C4-2B (cell line): Measurements from ENCODE around the gene TACSTD2.

Experiments
- ZFX ChIP-seq: fragments of 450-650 bp; IDR thresholded peaks from 2 replicates; pipeline ENCODE4 v1.6.1; 2017
- TF ChIP-seq, protein P1 (sequence below): fragments of 450-650 bp; conservative IDR thresholded peaks from 2 replicates; pipeline ENCODE4 v1.5.1; 2017; ENCODE audit warnings: mild to moderate bottlenecking

DNA sequence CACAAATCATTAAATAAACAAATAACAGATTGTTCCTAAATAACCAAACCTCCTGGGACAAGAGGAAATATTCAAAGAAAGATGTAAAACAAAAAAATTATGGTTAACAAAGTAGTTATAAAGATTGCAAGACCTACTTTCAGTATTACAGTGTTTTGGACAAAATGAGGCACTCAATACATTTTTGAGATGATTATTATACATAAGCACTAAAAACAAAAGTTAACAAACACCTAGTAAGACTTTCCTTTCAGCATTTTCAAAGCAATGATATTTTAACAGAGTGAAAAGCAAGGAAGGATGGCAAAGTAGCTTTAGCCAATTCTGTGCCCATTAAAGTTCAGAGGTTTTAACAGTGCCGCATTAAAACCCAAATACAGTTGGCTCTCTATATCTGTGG, 47.8 kb downstream of the TACSTD2 start:
- TF ChIP-seq, protein P1, sequence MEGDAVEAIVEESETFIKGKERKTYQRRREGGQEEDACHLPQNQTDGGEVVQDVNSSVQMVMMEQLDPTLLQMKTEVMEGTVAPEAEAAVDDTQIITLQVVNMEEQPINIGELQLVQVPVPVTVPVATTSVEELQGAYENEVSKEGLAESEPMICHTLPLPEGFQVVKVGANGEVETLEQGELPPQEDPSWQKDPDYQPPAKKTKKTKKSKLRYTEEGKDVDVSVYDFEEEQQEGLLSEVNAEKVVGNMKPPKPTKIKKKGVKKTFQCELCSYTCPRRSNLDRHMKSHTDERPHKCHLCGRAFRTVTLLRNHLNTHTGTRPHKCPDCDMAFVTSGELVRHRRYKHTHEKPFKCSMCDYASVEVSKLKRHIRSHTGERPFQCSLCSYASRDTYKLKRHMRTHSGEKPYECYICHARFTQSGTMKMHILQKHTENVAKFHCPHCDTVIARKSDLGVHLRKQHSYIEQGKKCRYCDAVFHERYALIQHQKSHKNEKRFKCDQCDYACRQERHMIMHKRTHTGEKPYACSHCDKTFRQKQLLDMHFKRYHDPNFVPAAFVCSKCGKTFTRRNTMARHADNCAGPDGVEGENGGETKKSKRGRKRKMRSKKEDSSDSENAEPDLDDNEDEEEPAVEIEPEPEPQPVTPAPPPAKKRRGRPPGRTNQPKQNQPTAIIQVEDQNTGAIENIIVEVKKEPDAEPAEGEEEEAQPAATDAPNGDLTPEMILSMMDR: no peak
- no peak for TF ChIP-seq ZFX
